GM21825 (cell line): ENCODE data around the gene KCNIP1.
"Not testable (repeated sequence)": the region's sequence is repeated elsewhere in the genome, so short reads cannot be mapped to it uniquely, and the experiment has no call there.

Source experiments
- ATAC-seq: cut with Tn5 transposase; IDR thresholded peaks from one replicate; pipeline ENCODE4 v1.9.1; 2021; ENCODE audit warnings: mild to moderate bottlenecking, moderate library complexity; ENCODE audit not compliant: unreplicated experiment

The KCNIP1 gene

GRCh38 chr5:170761708-170762066, 257.9 kb downstream of the KCNIP1 start:
- ATAC-seq, result no peak

- ATAC-seq, result not testable (repeated sequence)
Observed at GRCh38 chr5:170762298-170762697, 258.5 kb downstream of the KCNIP1 start.

GRCh38 chr5:170765868-170766267, 262.0 kb downstream of the KCNIP1 start:
- ATAC-seq, result not testable (repeated sequence)

- no peak for ATAC-seq
Observed at GRCh38 chr5:170769246-170769645, 265.4 kb downstream of the KCNIP1 start.

- ATAC-seq, result no peak
Observed at GRCh38 chr5:170769898-170770416, 266.1 kb downstream of the KCNIP1 start.

- ATAC-seq, result no peak
Observed at GRCh38 chr5:170771496-170771895, 267.7 kb downstream of the KCNIP1 start.

- no peak for ATAC-seq
Observed at GRCh38 chr5:170773024-170773985, 269.5 kb downstream of the KCNIP1 start.

- ATAC-seq, result no peak
Observed at GRCh38 chr5:170774831-170775230, 271.0 kb downstream of the KCNIP1 start.

- ATAC-seq, result no peak
Observed at GRCh38 chr5:170781946-170782345, 278.1 kb downstream of the KCNIP1 start.

GRCh38 chr5:170782438-170782837, 278.6 kb downstream of the KCNIP1 start:
- ATAC-seq, result no peak

GRCh38 chr5:170783498-170784247, 279.9 kb downstream of the KCNIP1 start, which contains the start of gene GABRP:
TSS of gene GABRP (plus strand) at chr5:170783725. CDS start at chr5:170788616, 4,891 bp downstream.
- ATAC-seq, result no peak

- no peak for ATAC-seq
Observed at GRCh38 chr5:170785416-170785815, 281.6 kb downstream of the KCNIP1 start.
